PC-9 (cell line): Measurements from ENCODE around the gene SYNPO. TPM values are rescaled to one million over a fixed set of nuclear protein-coding genes. Genes with fewer than 3 reads are reported as not detected.

Source experiments
- BruUV-seq: library from RNA; stranded (reverse); fragments of 400-500 nt; replicated peaks from 2 replicates; lab custom pipeline; 2021; lab: Mats Ljungman, UMichigan
- CTCF ChIA-PET: fragments of 300-600 bp; sonication (Branson Sonifier 250); formaldehyde crosslinking; loops from one replicate; lab custom pipeline; 2022; ENCODE audit warnings: antibody characterized with exemption; lab: Charles Lee
- POLR2A ChIA-PET: fragments of 300-600 bp; sonication (Branson Sonifier 250); formaldehyde crosslinking; loops from one replicate; lab custom pipeline; 2022; ENCODE audit warnings: antibody characterized with exemption; ENCODE audit not compliant: unreplicated experiment; lab: Charles Lee
- DNase-seq, 2 experiments: peaks; one replicate each; pipeline versions ENCODE4 v3.0.0 to v3.0.0-alpha.2; 2015 to 2022; ENCODE audit warnings: mixed read lengths in 1 of 2
- H2AFZ ChIP-seq: fragments of 200-600 bp; sonication (generic); 2 replicates; pipeline ENCODE4 v1.8.1; 2017; ENCODE audit warnings: antibody characterized with exemption
- H3F3A ChIP-seq: fragments of 200-600 bp; sonication (generic); 2 replicates; pipeline ENCODE4 v1.8.1; 2017; ENCODE audit warnings: antibody characterized with exemption, mild to moderate bottlenecking, low read depth; ENCODE audit not compliant: insufficient read depth
- H3K27ac ChIP-seq: fragments of 200-600 bp; sonication (generic); 2 replicates; pipeline ENCODE4 v1.6.1; 2016; ENCODE audit warnings: mixed run types
- H3K27me3 ChIP-seq: fragments of 200-600 bp; sonication (generic); 2 replicates; pipeline ENCODE4 v1.6.1; 2016; ENCODE audit warnings: low read depth, mixed run types; ENCODE audit not compliant: insufficient read depth
- H3K36me3 ChIP-seq: fragments of 200-600 bp; sonication (generic); 2 replicates; pipeline ENCODE4 v1.6.1; 2016; ENCODE audit warnings: low read depth, mixed run types
- H3K4me1 ChIP-seq: fragments of 200-600 bp; sonication (generic); replicated peaks from 2 replicates; pipeline ENCODE4 v1.6.1; 2016; ENCODE audit warnings: mixed run types; ENCODE audit not compliant: insufficient read depth
- H3K4me2 ChIP-seq: fragments of 200-600 bp; sonication (generic); 2 replicates; pipeline ENCODE4 v1.6.1; 2017; ENCODE audit warnings: mixed run types
- H3K4me3 ChIP-seq: fragments of 200-600 bp; sonication (generic); 2 replicates; pipeline ENCODE4 v1.6.1; 2016; ENCODE audit warnings: mixed run types
- H3K79me2 ChIP-seq: fragments of 200-600 bp; sonication (generic); 2 replicates; pipeline ENCODE4 v1.6.1; 2017; ENCODE audit warnings: low read depth, mixed run types
- H3K9me2 ChIP-seq: fragments of 200-600 bp; sonication (generic); 2 replicates; pipeline ENCODE4 v1.8.1; 2017; ENCODE audit warnings: mild to moderate bottlenecking; ENCODE audit not compliant: insufficient read depth
- H3K9me3 ChIP-seq: fragments of 200-600 bp; sonication (generic); 2 replicates; pipeline ENCODE4 v1.8.1; 2016; ENCODE audit warnings: low read depth; ENCODE audit not compliant: insufficient read depth
- H4K20me1 ChIP-seq: fragments of 200-600 bp; sonication (generic); 2 replicates; pipeline ENCODE4 v1.8.1; 2017; ENCODE audit not compliant: insufficient read depth
- EZH2 ChIP-seq: fragments of 200-600 bp; sonication (generic); IDR thresholded peaks from 2 replicates; pipeline ENCODE4 v1.8.0; 2017; ENCODE audit warnings: antibody characterized with exemption, low read depth
- intact Hi-C: fragments of 100-400 bp; cut with micrococcal nuclease; formaldehyde crosslinking; loops from one replicate; pipeline ENCODE4 v1.10.0; 2022; ENCODE audit not compliant: unreplicated experiment
- total RNA-seq: library from RNA; stranded (reverse); gene quantifications from 2 replicates; pipeline ENCODE4 v1.2.3, GENCODE V29; 2021
- TF ChIP-seq, protein P1 (sequence below): fragments of 200-600 bp; sonication (generic); conservative IDR thresholded peaks from 2 replicates; pipeline ENCODE4 v1.6.1; 2017; ENCODE audit warnings: mixed run types, antibody characterized with exemption, mild to moderate bottlenecking, moderate library complexity

SYNPO gene
- total RNA-seq, 1 experiment from 2014 or later: 2.0 TPM

DNA sequence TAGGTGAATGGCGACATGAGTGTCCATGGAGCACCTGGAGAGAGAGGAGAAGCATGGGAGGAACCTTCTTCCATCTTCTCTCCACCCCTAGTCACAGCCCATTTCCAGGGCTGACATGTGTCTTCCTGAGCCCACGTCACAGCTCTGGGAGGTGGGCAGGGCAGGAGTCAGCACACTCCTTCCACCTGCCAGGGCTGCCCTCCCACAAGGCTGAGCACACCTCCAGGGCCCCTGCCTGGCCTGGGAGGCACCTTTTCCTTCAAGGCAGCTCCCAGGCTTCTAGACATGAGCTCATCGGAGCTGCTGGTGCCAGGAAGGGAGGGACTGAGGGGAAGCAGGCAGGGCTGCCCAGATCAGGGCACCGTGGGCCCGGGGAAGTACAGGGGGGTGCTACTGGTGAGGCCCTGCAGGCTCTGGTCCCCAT lies 13.6 kb upstream of the SYNPO start:
- Histone ChIP-seq H3K4me1 (no peaks in the 10 kb centered on the region; the same call in 1 of the 2 replicates), H3K36me3 (no peaks in the 10 kb centered on the region), H2AFZ (no peak overlapping the region), H3K27me3 (peaks cover 37% of the 10 kb centered on the region), H3K27ac (no peak overlapping the region), H3F3A (peaks cover 14% of the 10 kb centered on the region; the same call in 1 of the 2 replicates), H3K9me2 (no peaks in the 10 kb centered on the region), H3K79me2 (no peaks in the 10 kb centered on the region), H3K9me3 (no peaks in the 10 kb centered on the region), H3K4me3 (no peak overlapping the region), H4K20me1 (no peaks in the 10 kb centered on the region), H3K4me2 (no peak overlapping the region)
- intact Hi-C loops: no loop called here
- CTCF ChIA-PET: no interaction called here
- POLR2A ChIA-PET: interaction anchor here (0.5 to 0.6 kb wide), 2 partner anchors 39 to 152 kb away, joined by 4 read pairs; partner anchors contain the start of gene SMIM3
- BruUV-seq: no TSS peak
- no peak for DNase-seq
- no peak for TF ChIP-seq EZH2
- TF ChIP-seq, protein P1, sequence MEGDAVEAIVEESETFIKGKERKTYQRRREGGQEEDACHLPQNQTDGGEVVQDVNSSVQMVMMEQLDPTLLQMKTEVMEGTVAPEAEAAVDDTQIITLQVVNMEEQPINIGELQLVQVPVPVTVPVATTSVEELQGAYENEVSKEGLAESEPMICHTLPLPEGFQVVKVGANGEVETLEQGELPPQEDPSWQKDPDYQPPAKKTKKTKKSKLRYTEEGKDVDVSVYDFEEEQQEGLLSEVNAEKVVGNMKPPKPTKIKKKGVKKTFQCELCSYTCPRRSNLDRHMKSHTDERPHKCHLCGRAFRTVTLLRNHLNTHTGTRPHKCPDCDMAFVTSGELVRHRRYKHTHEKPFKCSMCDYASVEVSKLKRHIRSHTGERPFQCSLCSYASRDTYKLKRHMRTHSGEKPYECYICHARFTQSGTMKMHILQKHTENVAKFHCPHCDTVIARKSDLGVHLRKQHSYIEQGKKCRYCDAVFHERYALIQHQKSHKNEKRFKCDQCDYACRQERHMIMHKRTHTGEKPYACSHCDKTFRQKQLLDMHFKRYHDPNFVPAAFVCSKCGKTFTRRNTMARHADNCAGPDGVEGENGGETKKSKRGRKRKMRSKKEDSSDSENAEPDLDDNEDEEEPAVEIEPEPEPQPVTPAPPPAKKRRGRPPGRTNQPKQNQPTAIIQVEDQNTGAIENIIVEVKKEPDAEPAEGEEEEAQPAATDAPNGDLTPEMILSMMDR: no peak

DNA sequence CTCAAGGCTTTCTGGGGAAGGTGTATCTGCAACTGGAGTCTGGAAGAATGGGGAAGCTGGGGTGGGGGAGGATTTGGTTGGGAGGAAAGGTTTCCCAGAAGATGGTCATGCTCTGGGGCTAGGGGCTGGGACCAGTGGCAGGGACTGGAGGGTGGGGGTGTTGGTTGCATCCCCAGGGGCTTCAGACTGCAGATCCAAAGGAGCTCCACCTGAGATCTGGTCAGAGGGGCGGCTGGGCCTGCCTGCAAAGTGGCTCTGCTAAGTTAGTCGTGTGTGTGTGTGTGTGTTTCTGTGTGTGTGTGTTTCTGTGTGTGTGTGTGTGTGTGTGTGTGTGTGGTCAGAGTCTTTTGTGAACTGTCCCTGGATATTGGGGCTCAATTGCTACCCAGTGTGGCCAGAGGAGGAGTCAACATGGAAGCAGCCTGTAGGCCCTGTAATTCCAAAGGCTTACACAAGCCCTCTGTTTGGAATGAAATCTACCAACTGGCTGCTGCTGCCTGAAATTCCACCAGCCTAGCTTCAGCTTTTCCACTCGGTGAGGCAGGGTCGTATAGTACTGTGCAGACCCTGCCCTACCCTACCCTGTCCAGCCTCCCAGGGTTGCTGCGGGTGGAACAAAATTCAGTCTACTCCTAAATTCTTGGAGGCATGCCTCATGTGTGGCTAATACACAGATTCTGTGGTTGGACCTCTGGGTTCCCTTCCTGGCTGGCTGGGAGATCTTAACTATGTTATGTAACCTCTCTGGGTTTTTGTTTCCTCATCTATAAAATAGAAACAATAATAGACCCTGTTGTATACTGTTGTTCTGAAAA lies 12.5 kb upstream of the SYNPO start:
- Histone ChIP-seq H3K4me3 (no peak overlapping the region), H3F3A (peaks cover 17% of the 10 kb centered on the region; the same call in 1 of the 2 replicates), H3K79me2 (no peaks in the 10 kb centered on the region), H3K36me3 (no peaks in the 10 kb centered on the region), H3K27ac (no peak overlapping the region), H3K4me2 (no peak overlapping the region), H3K4me1 (no peaks in the 10 kb centered on the region; the same call in 1 of the 2 replicates), H4K20me1 (no peaks in the 10 kb centered on the region), H3K27me3 (peaks cover 26% of the 10 kb centered on the region), H3K9me3 (no peaks in the 10 kb centered on the region), H3K9me2 (no peaks in the 10 kb centered on the region), H2AFZ (no peak overlapping the region)
- TF ChIP-seq EZH2: no peak
- TF ChIP-seq, protein P1: no peak
- DNase-seq: no peak
- BruUV-seq: no TSS peak
- intact Hi-C loops: no loop called here
- ChIA-PET POLR2A (interaction anchor here (0.7 kb wide), 2 partner anchors 16 to 1307 kb away, joined by 3 to 4 read pairs; no protein-coding TSS in a partner anchor), CTCF (interaction anchor here (0.6 kb wide), 1 partner anchor 368 kb away, joined by 4 read pairs; no protein-coding TSS in a partner anchor)

DNA sequence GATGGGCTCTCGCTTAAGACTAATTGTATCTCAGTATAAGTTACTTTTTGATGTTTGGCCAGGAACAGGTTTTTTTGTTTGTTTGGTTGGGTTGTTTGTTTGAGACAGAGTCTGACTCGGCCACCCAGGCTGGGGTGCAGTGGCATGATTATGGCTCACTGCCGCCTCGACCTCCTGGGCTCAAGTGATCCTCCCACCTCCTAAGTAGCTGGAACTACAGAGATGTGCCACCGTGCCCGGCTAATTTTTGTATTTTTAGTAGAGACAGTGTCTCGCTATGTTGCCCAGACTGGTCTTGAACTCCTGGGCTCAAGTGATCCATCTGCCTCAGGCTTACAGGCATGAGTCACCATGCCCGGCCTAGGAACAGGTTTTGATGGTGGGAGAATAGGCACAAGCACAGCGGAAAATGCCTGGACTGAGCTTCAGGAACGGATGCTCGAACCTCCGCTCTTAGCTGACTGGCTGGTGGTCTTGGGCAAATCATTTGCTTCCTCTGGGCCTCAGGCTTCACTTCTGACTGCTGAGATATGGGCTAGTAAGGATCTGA lies 11.4 kb upstream of the SYNPO start:
- no peak overlapping the region for H2AFZ ChIP-seq
- no TSS peak for BruUV-seq
- POLR2A ChIA-PET: interaction anchor here (0.7 kb wide), 2 partner anchors 17 to 1308 kb away, joined by 3 to 4 read pairs; no protein-coding TSS in a partner anchor

More for the DNA sequence above, 11.4 kb upstream of the SYNPO start:
- TF ChIP-seq, protein P1: no peak
- no peak for TF ChIP-seq EZH2
- H3K9me3 ChIP-seq: no peaks in the 10 kb centered on the region
- peaks cover 15% of the 10 kb centered on the region for H3K27me3 ChIP-seq
- H3K27ac ChIP-seq: no peak overlapping the region
- CTCF ChIA-PET: interaction anchor here (0.6 kb wide), 1 partner anchor 367 kb away, joined by 4 read pairs; no protein-coding TSS in a partner anchor
- H3F3A ChIP-seq: peaks cover 21% of the 10 kb centered on the region; the same call in 1 of the 2 replicates
- no peaks in the 10 kb centered on the region for H3K9me2 ChIP-seq
- no peaks in the 10 kb centered on the region for H3K79me2 ChIP-seq
- no peak overlapping the region for H3K4me3 ChIP-seq
- no peak for DNase-seq
- intact Hi-C loops: no loop called here
- no peaks in the 10 kb centered on the region for H3K36me3 ChIP-seq
- H3K4me2 ChIP-seq: no peak overlapping the region
- H4K20me1 ChIP-seq: no peaks in the 10 kb centered on the region
- no peaks in the 10 kb centered on the region; the same call in 1 of the 2 replicates for H3K4me1 ChIP-seq
